ENCODE measurements around the gene ANKS1B.

ANKS1B gene

DNA sequence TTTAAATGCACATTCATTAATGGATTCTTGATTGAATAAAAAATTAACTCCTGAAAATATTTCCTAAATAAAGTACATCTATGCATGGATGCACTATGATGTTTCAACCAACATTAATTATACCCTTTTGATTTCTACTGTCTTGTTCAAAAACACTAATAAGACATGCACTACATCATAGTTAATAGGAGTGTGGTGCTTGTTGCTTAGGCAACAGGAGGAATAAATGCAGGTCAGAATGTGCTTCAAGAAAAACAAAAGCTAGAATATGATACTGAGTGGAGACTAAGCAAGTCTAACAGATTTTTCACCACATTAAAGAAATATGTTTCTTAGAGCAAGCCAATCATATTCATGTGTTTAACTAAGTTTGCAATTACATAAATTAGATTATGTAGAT is 833.0 kb downstream of the ANKS1B start:
- no peak for DNase-seq

DNA sequence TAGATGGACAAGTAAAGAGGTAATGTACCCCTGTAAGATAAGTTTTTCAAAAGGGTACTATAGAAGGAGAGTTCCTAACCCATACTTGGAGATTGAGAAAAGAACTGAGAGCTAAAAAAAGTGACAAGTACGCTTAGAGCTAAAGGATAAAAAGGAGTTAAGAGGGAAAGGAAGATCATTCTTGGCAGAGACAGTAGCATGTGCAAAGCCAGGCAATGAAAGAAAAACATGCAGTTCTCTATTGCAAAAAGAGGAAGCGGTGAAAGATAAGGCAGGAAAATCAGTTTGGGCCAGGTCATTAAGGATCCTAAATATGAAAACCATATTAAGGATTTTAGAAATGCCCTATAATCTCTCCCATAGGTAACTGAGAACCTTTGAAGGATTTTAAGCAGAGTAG is 837.6 kb downstream of the ANKS1B start:
- DNase-seq: no peak

DNA sequence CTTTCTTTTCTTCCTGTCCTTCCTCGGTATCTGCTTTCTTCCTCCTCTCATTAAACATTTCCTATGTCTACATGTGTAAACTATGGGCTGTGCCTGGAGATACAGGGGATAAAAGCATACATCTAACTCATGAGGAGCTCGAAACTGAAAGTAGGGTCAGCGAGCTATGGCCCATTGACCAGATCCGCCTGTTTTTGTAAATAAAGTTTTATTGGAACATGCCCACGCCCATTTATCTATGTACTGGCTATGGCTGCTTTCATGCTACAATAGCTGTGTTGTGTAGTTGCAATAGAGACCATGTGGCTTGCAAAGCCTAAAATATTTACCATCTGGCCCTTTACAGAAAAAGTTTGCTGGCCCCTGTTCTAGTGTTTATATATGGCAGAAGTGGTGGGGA is 838.0 kb downstream of the ANKS1B start:
- no peak for DNase-seq

DNA sequence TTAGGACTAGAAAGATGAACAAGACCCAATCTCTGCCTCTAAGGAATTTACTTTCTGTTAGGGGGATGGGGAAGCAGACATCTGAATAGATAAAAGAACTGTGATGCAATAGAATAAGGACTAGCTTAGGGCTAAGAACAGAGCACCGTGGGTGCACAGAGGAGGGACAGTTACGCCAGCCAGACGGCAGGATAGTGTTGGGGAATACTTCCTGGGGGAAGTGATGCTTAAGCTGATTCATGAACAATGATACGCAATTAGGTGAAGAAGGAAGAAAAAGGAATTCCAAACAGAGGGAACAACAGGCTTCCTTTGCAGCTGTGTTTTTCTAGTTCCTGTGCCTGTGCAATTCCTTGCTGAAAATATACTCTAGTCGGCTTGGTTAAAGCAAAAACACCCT is 838.6 kb downstream of the ANKS1B start:
- no peak for DNase-seq

DNA sequence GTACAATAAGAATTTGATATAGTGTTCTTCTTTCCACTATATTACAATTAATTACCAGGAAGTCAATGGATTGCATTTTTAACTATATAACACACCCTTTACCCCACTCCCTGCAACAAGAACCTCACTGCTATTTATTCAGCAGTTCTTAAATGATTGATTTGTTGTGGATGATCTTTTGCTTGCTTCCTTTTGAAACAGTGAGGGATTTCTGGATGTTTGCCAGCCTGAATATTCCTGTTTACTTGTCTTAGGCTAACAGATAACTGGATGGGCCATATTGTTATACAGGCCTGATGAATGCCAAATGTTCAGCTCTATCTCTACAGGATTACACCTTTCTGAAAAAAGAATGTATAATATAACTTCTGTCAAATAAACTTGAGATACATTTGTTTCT is 842.1 kb downstream of the ANKS1B start:
- DNase-seq: no peak

DNA sequence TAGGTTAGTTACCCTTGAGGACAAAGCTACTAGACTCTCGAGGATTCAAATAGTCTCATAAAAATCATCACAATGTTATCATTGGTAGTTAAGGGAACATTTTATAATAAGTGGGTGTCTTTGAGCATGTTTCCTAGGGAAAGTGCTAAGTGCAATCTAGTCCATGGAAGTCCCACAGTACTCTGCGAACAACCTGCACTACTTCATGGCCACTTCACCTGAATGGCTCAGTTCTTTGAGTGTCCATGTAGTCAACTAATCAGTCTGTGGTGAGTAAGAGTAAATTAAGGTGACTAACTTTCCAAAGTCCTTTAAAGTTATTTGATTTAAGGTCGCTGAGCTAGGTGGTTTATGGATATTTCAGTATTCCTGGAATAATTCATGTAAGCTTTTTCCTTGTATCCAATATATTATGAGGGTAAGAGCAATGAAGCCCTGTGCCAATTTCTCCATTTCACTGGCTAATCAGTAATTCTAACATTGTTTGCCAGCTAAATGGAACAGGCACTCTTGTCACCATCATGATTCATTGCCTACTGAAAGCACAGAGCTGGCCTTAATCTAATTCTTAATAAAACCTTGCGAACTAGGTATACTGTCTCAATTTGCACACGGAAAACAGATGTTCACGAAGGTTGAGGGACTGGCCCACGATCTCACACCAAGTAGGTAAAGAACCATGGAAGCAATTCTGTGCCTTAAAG is 844.6 kb downstream of the ANKS1B start:
- no peak for DNase-seq

DNA sequence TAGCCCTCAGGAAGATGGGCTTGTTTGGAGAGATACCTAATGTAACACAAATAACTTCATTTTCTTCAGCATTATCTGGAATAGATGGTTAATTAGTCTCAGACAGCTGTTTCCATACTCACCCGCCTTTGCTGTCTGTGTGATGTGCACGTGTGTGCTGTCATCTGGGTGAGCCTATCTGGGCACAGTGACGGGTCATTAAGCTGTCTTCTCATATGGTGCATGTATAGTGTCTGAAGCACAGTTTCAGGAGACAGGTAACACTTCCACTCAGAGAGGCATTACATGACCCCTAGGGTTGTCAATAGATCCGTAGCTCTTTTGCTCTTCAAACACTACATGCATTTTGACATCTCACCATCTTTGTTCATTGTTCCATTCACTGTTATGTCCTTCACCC is 846.3 kb downstream of the ANKS1B start:
- DNase-seq: no peak

DNA sequence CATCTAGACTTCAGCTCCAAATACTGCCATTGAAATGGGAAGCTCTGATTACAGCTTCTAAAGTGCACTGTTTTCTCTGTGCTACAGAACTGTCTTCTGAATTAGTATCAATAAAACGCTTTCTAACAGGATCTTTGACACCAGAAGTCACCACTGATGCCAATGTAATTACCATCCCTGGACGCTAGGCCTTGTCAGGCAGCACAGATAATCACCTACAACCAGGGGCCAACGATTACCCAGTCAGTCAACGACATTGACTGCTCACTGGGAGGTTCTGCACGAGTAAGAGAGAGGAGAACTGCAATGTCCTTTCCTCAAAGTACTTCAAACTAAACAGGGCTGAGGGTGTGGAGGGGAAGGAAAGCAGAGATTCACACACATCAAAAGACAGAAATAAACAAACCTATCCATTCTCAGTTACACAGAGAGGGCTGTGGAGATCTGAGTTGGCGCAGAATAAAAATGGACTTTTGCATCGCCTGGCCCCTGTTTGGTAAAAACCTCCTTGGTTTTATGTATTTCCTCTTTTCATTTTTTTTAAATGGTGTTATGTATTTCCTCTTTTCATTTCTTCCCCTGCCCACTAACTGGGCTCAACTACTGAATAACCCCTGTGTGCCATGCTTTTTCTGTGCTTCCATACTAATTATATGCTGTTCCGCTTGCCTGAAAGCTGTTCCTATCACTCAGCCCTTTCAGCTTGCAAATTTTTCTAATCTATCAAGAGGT is 847.4 kb downstream of the ANKS1B start:
- DNase-seq: no peak

DNA sequence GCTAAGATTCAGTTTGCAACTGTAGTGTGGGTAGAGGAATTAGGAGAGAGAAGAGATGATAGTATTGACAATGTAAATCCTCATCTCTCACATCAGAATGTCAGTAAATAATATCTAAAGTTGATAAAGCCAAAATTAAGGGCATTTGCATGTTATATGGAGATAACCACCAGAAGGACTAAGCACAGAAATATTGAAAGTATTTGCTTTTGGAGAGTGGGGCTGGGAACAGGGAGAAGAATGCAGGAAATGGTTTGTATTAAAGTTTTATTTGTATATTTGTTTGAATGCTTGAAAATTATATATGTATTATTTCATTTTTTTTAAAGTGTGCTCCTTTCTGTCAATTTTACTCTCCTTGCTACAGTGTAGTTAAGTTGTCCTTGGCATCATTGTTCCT is 848.2 kb downstream of the ANKS1B start:
- DNase-seq: no peak

DNA sequence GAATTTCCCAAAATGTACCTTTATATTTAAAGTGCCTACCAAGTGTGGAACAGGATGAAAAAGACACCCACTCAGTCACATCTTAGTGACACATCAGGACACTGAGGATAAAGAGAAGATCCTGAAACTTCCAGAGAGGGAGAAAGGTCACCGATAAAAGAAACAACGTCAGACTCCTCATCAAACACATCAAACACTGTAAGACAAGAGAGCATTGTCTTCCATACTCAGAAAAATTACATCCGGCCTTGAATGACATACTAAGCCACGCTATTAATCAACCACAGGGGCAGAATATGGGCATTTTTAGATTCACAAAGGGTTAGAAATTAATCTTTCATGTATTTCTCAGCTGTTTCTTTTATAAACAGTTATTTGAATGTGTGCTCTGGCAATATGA is 849.4 kb downstream of the ANKS1B start:
- no peak for DNase-seq

DNA sequence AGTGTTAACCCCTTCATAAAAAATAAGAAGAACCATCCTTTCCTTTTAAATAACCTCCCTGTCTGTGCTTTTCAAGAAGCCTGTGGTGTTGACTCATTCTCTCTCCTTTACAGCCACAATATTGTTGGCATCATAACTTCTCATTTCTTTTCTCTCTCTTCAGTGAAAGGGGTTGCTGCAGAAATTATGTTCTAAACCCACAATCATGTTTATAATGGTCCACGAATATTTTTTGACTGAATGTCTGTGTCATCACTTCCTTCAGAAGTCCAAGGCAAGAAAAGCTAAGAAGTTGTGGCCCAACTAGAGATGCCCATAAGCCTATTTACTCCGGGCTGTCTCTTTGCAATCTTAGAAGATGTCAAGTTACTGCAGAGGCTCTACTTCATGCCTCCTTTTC is 851.3 kb downstream of the ANKS1B start:
- DNase-seq: no peak

DNA sequence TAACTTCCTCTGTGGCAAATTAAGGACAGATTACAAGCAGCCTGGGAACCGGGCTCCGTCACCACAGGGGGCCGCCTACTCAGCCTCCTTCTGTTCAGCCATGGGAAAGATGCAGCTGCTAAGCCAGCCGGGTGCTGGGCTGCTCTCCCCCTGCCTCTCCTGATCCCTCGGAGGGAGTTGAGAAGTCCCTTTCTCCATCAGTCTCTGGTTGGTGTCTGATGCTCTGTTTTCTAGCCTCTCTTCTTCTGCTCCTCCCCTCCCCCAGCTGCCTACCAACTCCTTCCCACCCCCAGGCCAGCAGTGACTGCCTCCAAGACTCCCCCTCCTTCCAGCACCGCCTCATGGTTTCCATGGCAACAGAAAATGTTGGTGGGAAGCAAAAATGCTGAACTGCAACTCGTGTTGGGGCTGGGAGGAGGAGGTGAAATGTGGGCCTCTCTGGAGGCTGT is 853.0 kb downstream of the ANKS1B start:
- DNase-seq: no peak

DNA sequence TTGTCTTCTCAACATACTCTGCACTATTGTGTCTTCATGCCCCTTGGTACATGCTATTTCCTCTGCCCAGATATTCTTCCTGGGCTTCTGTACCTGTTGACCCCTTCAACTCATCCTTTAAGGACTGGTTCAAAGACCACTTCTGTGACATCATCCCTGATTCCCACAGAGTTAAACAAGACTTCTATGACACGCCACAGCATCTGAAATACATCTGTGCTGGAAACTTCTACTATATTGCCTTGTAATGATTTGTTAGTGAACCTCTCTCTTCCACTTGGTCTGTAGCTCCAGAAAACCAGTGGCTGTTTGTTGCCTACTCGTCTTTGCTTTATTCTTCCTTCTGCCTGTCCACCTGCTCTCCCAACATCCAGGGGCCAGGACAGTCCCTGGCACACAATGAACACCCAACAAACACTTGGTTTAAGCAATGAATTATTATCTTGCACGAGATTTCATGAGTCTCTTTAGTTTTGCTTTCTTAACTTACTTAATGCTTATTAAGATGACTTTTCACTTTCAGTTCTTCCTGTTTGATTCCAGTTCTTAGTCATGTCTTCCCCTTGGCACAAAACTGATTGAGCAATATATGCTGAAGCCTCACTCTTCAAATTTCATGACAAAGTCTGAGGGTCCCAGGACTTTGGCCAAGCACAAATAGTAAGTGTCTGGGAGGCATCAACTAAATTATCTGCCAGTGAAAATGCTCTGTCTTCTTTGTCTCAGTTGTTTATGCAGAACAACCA is 853.8 kb downstream of the ANKS1B start:
- no peak for DNase-seq

DNA sequence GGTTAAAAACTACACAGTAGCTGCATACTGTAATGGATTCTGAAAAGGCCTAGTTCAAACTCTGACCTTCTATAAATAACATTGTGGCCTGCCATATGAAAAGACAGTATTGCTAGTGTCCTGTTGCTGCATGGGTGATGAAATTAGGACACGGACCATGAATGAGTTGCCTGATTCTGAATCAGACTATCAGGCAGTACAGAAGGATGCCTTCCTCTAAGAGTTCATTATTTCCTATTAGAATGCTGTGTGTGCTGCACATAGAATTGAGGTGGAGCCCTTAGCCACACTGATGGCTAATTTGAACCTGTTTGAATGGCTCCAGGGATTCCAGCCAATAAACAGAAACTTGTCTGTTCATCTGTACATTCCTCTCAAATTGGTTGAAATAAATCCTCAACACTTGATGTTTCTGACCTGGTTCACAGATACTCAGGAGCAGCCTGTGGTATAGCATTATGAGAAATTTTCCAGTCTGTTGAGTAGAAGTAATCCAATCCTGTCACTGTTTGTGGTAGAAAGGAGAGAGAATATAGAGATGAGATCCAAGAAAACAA is 856.4 kb downstream of the ANKS1B start:
- no peak for DNase-seq

DNA sequence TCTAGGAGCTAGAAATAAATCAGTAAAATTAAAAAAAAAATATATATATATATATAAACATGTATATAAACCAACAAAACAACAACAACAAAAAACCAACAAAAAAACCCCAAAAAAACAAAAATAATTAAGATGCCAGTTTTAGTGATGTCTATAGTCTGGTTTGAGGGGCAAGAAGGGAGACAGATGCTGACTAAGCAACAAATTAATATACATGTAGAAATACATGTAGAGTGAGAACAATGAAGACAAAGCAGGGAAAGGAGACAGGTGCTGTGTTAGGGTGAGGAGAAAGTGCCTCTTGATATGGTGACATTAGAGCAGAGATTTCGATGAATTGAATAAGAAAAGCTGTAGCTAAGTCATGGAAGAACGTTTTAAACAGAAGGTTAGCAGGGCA is 861.8 kb downstream of the ANKS1B start:
- no peak for DNase-seq

DNA sequence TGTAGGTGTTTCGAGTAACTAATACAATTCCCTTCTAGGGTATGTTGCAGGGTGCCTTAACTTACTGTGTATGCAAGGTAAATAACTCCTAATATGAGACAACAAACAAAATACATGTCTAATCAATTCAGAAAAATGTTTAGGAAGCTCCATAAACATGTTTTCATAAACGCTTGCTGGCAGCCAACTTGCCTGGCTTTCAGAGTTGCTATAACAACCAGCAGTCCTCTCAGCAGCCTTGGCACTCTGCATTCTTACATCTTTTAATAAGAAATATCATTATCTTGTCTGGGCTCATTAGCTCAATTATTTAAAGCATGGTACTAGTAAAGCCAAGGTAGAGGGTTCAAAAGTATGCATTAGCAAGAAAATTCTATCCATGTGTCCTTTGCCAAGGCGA is 862.2 kb downstream of the ANKS1B start:
- no peak for DNase-seq

DNA sequence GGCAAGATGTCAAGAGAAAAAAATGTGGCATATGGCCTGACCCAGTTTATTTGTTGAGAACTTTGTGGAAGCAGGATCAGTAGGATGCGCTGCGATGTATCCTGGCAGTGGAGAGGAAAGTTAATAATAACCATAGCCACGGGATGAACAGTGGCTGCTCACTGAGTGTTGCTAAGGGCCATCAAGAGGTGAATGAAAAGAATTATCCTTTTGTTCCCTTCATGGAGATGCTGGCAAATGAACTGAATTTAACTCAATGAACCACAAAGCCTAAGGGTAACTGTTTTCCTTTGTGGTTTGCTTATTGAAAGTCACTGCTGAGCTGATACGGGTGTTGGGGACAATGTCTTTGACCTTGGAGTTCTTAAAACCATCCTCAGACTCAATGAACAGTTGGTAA is 863.2 kb downstream of the ANKS1B start:
- DNase-seq: no peak

DNA sequence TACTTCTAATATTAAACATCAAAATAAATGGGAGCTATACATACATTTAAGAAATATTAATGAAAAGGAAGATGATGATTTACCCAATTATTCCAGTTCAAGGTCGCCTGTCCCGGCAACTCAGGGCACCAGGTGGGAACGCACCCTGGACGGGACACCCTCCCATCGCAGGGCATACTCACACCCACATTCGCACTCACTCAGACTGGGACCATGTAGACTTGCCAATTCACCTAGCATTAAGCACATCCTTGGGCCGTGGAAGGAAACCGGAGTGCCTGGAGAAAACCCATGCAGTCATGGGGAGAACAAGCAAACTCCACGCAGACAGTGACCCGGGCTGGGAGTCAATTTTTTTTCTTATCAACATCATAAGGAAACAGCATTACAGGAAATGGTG is 864.8 kb downstream of the ANKS1B start:
- no peak for DNase-seq

DNA sequence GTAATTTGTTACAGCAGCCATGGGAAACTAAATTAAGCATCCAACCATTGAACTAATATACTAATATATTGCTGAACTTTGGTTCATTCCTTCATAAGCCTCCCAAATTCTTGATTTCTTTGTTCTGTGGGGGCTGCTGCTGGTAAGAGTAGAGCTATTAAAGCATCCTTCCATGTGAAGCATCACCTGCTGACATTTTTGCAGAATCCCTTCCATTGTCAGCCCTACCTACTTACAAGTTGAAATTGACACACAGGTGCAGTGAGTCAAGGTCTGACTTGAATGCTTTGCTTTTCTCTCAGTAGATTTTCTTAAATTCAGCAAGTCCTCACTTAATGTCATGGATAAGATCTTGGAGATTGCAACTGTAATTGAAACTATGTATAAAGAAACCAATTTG is 865.3 kb downstream of the ANKS1B start:
- no peak for DNase-seq

DNA sequence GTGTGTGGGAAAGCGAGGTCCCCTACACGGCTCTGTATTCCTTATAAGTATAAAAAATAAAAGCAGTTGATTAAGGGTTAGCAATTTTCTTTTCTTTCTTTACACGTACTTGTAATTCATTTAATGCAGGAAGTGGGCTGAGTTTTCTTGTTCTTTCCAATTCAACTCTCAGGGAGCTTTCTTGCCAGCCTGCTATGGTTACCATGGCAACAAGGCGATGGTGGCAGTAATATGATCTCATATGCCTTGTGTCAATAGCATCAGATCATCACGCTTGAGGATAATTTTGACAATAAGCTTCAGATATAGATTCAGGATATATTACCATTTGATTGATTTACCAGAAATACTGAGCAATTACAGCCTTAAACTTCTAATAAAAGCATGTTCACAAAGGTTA is 873.1 kb downstream of the ANKS1B start:
- peak; percentile 54 for DNase-seq

DNA sequence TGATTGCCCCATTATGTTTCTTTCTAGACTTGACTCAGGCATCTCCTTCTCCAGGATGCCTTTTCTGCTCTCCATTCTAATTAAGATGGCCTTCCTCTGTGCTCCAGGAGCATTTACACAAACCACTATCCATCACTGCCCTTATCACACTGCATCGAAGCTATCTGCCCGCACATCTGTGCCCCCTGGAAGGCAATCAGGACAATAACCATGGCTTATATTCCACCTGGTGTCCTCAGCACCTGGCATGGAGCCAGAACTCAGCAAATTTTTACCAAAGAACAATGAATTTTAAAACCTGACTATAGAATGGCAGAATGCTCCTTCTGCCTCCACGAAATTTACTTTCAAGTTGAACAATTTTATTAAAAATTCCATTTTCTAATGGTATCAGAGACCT is 873.9 kb downstream of the ANKS1B start:
- DNase-seq: no peak

DNA sequence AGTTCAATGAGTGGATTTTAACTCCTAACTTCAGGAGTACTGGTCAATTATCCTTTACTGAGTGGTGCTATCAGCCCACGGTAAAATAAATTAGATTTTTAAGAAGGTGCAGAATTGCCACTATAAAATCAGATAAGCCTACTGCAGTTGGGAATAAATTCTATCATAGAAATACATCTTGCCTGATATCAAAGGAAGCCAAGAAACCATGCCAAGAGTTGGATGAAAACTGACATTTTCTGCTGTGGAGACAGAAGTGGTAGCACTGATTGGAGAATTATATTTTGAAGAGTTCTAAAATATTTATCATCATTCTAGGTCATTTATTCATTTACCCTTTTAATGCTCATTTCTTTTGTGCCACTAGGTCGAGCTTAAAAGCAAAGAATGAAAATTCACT is 874.5 kb downstream of the ANKS1B start:
- DNase-seq: no peak

DNA sequence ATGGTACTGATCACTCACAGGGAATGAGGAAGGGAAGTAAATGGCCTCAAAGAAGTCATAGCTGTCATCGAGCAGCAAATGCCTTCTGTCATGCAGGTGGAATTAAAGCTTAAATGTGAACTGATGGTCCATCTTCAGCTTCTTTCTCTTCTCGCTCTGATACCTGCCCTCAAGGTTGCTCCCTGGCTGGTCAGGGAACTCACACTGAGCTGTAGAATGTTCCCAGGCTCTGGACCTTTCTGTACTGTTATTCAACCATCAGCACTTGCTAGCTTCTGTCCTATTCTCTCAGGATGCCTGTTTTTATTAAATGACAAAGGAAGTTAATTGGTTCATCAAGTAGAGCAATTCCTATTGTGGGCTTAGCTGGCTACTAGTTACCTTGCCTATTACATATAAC is 875.8 kb downstream of the ANKS1B start:
- DNase-seq: no peak

DNA sequence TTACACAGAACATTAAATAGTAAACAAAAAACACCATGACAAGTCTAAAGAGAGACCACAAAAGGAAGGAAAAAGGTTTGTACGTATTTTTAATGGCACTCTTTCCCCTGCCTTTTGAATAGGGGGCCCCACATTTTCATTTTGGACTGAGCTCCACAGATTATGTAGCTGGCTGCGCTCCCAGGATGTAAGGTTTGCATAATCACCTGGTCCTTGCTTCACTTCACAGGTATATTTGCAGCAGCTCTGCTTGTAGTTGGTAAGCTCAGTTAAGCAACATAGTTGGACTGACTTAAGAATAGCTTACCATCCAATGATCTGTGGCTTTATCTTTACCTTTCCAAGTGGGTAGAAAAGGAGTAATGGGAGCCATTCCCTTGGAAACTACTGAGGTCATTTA is 885.0 kb downstream of the ANKS1B start:
- no peak for DNase-seq
